Regular cardiac myocyte (primary cell): Measurements from ENCODE around the gene SLC1A1. TPM values are rescaled to one million over a fixed set of nuclear protein-coding genes. Genes with fewer than 3 reads are reported as not detected.

ENCODE experiments used
- total RNA-seq: library from RNA; depleted of rRNA; stranded (reverse); fragments of >200 nt; gene quantifications from 2 replicates; pipeline ENCODE4 v1.2.3, GENCODE V29; 2014

Gene SLC1A1
- 117 and 148 TPM in 2 replicates for total RNA-seq

DNA sequence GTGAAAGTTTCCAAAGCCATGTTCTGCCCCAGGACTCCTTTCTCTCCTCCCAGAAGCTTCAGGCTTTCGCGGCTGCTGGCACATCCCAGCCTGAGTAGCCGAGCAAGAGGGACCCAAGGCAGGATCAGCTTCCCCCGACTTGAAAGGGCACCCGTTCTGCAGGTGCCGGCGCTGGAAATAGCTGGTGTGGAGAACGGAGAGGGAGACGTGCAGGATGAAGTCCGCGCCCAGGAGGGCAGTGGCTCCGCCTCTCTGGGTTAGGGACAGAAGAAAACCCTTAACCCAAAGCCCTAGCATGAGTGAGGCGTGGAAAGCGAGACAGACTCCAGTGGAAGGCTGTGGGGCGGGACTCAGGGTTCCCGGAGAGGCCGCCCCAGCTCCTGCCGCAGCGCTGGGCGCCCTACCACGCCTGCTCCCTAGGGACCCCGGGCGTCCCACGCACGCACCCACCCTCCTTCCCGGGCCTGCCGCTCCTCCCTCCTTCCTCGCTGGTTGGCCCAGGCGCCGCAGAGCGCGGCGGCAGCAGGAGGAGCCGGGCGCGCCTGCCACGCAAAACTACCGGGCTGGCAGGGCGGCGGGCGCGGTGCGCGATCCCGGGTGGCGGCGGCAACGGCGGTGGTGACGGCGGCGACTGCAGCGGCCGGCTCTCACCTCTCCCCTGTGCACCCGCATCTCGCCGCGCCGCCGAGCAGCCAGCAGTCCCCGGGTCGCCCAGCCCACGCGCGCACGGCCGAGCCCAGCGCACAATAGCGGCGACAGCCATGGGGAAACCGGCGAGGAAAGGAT, at the start of gene SLC1A1:
Gene SLC1A1, plus strand, starts transcription at position 550 of the 786 bp plus-strand sequence. Its CDS starts 212 bp downstream, at position 762.

Other genes starting within 250 kb of the SLC1A1 start
- gene GLIS3, start 190.4 kb upstream of the SLC1A1 start, total RNA-seq: 24.0 and 62.3 TPM in 2 replicates
- 4.6 and 5.6 TPM in 2 replicates for gene PLPP6, start 171.8 kb downstream of the SLC1A1 start, total RNA-seq
- gene SPATA6L, start 176.0 kb downstream of the SLC1A1 start, total RNA-seq: 0.28 and 0.38 TPM in 2 replicates
- gene CDC37L1, start 189.1 kb downstream of the SLC1A1 start, total RNA-seq: 29.9 and 38.9 TPM in 2 replicates